HCT116 (cell line): Measurements from ENCODE around the gene BTBD9.

Experiments used
- CTCF ChIP-seq, 3 experiments: fragments of 200-600 bp in 1 of 3; sonication (generic) in 1 of 3; IDR thresholded peaks in 2 of 3; conservative IDR thresholded peaks in 1 of 3; 2 replicates each; pipeline ENCODE4 v1.5.1; 2012 to 2017; ENCODE audit warnings: low read depth in 2 of 3, low read length in 2 of 3, antibody characterized with exemption in 1 of 3, borderline replicate concordance in 1 of 3, control low read depth in 1 of 3, mild to moderate bottlenecking in 1 of 3, mixed read lengths in 1 of 3, mixed run types in 1 of 3, moderate library complexity in 1 of 3; ENCODE audit not compliant: insufficient read depth in 1 of 3
- EGR1 ChIP-seq: IDR thresholded peaks from 2 replicates; pipeline ENCODE4 v1.6.1; 2012; ENCODE audit warnings: low read depth
- EZH2 ChIP-seq: fragments of 200-600 bp; sonication (generic); IDR thresholded peaks from 2 replicates; pipeline ENCODE4 v1.6.1; 2017; ENCODE audit warnings: antibody characterized with exemption, mixed run types
- EZH2phosphoT487 ChIP-seq: fragments of 200-600 bp; IDR thresholded peaks from 2 replicates; pipeline ENCODE4 v1.6.1; 2018; ENCODE audit warnings: antibody characterized with exemption, borderline replicate concordance
- JUND ChIP-seq: IDR thresholded peaks from 2 replicates; pipeline ENCODE4 v1.6.1; 2012
- POLR2A ChIP-seq: IDR thresholded peaks from 2 replicates; pipeline ENCODE4 v1.7.0; 2011; ENCODE audit warnings: borderline replicate concordance; ENCODE audit not compliant: insufficient read depth, insufficient read length; ENCODE audit errors: extremely low read depth
- POLR2AphosphoS5 ChIP-seq: IDR thresholded peaks from 2 replicates; pipeline ENCODE4 v1.6.1; 2011; ENCODE audit warnings: mild to moderate bottlenecking, low read depth, low read length, moderate library complexity
- SP1 ChIP-seq: IDR thresholded peaks from 2 replicates; pipeline ENCODE4 v1.6.1; 2012; ENCODE audit warnings: low read depth
- YY1 ChIP-seq: IDR thresholded peaks from 2 replicates; pipeline ENCODE4 v1.6.1; 2011; ENCODE audit warnings: low read length, low read depth, moderate library complexity, mild to moderate bottlenecking; ENCODE audit not compliant: insufficient replicate concordance; ENCODE audit errors: extremely low read depth

- TF ChIP-seq SP1 (no peak), CTCF (IDR thresholded peaks at IDR 0.05 in 2 of 3, conservative IDR thresholded peaks at IDR 0.05 in 1 of 3; ENCODE audit: borderline replicate concordance in 1 of 3, insufficient read depth in 1 of 3, low read depth in 2 of 3, low read length in 2 of 3) (no peak), JUND (no peak), EZH2 (no peak), EZH2phosphoT487 (no peak), EGR1 (no peak), YY1 (no peak), POLR2AphosphoS5 (no peak), POLR2A (no peak)
These were observed 275.0 kb downstream of the BTBD9 start for GRCh38 chr6:38364775-38365174.
